Stimulated activated CD4-positive, alpha-beta T cell treated with anti-CD3 and anti-CD28 coated beads, Interleukin-4, amount 100 ng/mL, for 4 hours (primary cell): Measurements from ENCODE around the gene FSTL4.

Experiments used
- DNase-seq, 2 experiments: peaks; one replicate each; pipeline ENCODE4 v3.0.0-alpha.2; 2020

FSTL4 gene

DNA sequence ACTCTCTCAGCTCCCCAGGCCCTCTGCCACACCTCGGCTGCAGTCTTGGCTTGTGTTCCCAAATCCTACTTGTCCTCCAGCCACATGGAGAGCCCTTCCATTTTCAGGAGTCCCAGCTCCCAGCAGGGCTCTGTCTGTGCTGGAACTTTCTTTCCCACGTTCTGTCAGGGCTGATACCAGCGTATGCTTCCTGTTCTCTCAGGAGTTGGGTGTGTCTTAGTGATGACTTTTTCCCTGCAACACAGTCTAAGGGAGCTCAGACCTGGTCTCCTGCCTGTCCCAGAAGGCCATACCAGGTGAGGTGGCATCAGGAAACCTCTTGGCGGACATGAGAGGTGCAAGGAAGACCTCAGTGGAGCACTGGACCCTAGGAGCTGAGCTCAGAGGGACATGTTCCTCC, 334.0 kb downstream of the FSTL4 start:
- DNase-seq = no peak

DNA sequence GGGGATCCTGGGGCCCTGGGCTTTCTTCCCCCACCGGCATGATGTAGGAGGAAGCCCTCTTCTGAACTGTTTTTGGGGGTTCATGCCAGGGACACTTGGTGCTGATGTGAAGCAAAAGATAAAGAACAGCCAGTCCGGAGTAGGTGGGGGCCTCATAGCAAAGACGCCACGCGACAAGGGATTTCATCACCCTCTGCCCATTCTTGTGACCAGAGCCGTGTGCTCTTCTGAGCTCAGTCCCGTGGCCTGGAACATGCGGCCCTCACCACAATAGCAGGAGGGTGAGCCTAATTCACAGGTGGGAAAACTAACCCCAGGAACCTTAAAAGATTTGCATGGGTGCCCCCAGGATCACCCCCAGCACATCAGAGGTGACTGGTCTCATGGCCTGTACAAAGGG, 334.6 kb downstream of the FSTL4 start:
- DNase-seq = no peak

DNA sequence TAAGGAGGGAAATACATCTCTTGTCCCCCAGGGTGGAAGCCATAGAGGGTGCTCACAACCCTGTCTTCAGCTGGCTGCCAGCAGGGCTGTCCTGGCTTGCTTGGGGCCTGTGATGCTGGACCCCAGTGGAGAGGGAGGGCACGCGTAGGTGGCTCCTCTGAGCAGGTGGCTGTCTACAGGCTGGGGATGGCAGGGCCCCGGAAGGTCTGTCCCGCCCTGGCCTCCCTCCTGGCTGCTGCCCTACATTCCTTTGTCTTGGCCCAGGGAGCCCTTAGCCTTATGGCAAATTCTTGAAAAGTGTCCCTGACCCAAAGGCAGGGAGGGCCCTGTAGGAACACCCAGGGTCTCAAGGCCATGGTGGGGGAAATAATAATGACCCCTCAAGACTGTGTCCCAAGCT, 336.2 kb downstream of the FSTL4 start:
- no peak for DNase-seq

DNA sequence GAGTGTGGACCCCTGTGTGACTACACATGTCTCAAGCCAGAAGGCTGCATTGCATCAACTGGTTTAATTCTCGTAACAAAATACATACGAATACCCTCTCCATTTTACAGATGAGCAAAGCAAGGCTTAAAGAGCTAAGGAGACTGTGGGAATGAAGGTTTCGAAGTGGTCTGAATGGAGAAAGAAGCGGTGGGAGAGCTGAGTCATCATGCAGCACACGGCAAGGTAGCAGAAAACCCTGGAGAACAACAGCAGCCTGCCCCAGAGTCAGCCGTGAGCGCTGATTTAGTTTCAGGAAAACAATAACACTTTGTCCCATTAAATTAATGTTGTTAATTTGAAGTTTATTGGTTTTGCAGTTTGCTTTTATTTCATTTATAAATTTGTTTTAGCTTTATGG, 336.7 kb downstream of the FSTL4 start:
- DNase-seq = no peak

DNA sequence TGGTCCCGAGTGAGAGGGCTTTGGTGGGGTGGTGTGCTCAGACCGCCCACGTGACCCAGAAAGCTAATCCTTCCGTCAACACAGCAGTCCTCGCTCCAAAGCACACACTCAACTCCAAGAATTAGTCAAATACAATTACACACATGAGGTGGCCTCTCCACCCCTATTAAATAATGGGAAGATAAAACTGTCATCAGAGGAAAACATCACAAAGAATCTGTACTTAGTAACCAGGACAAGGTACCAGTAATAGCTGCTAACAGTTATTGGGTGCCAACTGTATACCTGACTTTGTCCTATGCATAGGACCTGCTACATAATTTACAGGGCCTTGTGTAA, 337.8 kb downstream of the FSTL4 start:
- no peak for DNase-seq

DNA sequence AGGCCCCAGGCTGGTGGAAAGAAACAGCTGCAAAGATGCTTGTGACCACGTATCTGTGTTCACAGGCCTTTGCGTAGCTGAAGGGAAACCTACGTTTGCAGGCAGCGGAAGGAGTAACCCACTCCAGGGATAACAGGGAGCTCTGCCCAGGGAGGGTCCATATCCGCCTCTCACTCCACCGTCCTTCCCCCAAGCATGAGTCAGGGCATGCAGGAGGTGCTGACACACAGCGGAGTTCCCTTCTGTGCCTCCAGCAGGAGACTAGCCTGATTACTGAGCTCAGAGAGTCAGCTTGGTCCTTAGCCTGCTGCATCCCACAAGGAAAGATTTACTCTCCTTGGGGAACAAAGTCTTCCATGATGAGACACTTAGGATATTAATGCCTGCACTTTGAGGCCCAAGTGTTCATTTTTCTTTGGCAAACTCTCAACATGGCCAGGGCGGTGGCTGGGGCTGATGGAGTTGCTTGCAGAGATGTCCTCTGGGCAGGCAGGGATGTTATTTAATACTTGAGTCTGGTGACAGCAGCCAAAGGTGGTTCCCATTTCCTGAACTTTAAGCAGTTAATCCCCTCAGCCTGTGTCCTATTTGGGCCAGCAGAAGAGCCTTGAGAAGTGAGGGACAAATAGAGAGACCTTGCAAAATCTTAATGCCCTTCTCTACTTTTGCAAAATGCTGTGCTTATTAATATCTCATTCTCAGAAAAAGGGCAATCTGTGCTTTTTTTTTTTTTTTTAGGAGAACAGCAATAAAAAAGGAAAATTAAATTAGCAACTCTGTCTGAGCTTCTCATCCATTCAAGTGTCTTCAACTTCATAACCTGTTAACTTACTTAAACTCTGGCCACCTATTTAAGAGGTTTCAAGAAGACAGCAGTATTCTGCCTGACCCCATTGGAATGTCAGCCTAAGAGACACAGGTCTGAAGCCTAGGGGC, 338.4 kb downstream of the FSTL4 start:
- no peak for DNase-seq

DNA sequence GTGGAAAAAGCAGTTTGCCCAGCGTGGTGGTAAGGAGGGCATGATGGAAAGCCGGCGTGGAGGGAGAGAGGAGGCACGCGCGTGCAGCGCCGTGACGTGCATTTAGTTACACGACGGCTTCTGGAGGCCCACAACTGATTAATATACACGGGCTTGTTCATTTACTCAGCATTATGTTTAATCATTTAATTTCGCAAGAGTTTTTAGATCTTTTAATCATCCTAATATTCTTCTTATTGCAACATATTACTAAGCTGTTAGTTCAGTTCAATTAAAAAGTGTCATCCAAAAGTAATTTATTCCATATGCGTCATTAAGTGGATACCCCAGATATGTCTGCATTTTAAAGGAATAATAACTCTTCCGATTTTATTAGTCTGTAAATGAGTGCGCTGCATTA, 340.0 kb downstream of the FSTL4 start:
- DNase-seq = no peak

DNA sequence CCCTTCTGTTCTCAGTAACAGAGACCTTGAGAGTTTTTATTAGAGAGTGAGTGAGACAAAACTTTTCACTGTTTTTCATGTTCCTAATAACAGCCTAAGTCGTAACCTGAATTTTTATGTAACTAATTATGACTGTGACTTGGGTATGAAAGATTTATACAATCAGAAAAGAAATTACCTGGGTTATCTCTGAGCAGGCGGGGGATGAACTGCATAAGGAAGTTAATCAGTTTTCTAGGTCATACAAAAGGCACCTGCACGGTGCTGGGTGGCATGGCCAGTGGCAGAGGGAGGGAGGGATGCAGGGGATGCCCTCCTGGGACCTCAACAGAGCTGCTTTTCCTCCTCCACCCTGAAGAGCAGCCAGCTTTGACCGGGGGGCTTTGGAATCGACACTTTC, 340.7 kb downstream of the FSTL4 start:
- no peak for DNase-seq

DNA sequence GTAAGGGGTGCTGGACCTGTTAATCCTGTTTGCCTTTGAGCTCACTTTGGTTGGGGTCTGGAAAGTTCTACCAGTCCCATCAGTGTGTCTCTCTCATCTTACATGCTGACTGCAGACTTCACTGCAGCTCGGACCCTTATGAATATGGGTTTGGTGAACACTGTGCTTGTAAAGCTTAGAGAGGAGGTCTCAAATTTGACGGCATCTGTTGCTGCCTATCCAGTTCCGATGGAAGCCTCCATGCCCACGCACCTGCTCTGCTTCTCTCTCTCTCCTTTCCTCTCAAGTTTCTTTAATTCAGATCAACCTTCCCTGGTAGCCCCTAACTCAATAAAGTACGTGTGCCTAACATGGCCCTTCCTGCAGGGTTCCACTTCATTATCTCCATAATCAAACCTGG, 342.6 kb downstream of the FSTL4 start:
- DNase-seq = no peak

DNA sequence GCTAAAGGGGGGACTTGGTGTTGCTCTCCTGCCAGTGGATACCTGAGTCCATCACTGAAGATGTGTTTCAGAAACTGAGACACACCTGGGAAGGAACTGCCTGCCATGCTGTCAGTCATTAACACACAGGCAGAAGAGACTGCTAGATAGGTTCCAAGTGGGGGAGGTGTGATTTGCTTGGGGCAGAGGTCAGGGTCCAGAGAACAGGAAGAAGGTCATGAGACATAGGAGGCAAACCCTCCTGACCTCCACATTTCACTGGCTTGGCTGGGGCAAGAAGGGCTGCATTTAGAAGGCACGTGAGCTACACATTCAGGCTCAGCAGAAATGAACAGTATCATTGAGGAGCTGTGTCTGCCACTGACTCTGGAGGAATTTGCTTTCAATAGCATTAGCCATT, 344.7 kb downstream of the FSTL4 start:
- DNase-seq = no peak

DNA sequence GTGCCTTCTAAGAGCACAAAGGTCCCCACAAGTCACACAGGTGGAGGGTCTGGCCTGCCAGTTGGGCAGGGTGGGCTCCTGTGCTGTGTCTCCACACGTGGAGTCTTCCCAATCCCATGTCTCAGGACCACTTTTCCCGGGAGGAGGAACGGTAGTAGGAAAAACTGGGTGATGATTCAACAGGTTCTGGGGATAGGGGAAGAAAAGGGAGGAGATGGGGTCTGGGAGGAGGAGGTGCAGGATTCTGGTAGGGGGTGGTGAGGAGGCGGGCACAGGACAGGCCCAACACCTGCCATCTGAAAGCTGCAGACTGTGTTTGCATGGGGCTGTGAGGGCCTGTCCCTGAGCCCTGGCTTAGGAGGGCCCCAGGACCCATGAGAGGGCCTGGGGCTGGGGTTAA, 345.4 kb downstream of the FSTL4 start:
- DNase-seq = no peak

DNA sequence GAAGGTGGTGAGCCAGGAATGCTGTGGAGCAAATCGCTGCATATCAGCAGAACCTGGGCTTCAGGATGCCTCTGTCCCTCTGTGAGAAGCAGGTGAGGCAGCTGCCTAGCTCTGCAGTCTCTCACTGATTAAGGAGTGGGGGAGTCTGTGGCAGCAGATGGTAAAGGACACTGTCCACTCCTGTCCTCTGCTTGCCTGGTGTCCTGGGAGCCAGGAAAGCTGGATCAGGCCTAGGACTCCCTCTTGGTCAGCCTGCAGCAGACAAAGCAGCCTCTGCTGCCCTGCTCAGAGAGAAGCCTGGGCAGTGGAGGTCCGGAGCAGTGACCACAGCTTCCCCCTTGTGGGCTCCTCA, 345.8 kb downstream of the FSTL4 start:
- DNase-seq = no peak

DNA sequence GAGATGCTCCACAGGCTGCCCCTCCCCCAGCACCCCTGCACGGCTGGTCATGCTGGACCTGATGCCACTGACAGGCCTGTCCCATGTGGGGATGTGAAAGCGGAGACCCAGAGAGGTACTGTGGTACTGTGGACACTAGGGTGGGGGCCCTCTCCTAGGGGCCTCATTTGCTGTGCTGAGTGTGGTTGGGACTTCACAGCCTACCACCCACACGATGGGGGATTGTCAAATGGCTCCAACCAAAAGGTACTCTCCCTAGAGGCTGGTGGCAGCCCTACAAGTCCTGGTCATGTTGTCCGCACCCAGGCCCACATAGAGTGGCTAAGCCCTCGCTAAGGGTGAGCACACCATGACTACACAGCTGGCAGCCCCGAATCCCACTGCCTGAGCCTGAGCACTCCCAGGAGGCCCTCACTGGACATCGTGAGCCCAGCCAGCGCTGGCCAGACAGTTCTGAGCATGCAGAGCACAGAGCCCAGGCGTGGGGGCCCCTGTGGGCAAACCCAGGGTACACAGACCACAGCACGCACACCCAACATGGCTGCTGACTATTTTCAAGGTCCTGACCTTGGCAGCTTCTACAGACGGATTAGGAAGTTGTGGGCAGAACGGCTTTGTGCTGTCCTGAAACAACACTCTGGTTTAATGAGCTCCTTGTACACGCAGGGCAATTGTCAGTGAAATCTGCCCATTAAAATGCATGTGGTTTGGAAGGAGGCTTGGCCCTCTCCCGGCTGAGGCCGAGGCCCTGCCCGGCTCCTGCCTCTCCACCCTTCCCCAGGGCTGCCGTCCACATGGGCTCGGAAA, 346.4 kb downstream of the FSTL4 start:
- DNase-seq = no peak

DNA sequence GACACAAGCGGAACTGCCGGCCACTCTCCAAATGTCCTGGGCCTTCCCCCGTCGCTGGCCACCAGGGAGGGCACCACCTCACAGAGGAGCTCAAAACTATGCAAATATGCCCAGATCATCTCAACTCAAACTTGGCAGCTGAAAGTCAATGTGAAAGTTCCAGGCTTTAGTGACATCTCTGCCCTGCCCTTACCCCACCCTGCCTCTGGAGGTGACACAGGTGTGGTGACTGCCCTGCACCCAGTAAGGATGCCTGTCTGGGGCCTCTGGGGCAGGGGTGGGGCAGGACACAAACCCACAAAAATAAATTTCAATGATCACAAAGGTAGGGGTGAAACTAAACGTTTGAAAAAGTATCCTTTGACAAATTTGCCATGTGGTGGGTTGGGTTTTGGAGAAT, 347.1 kb downstream of the FSTL4 start:
- no peak for DNase-seq

DNA sequence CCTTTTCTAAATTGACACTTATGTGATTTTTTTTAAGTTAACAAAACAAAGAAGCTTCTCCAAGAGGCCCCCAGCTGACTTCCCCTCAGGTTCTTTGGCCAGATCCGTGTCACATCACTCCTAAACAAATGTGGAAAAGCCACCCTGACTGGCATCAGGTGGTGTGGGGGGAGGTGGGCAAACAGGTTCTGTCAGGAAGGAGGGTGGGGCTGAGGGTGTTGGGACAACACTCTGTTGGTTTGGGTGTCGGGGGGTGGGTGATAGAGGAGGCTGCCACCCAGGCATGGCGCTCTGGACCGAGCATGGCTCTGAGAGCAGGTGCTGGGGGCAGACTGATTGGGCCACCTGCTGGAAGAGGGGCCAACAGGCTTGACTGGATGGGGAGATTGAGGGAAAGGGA, 349.7 kb downstream of the FSTL4 start:
- no peak for DNase-seq

DNA sequence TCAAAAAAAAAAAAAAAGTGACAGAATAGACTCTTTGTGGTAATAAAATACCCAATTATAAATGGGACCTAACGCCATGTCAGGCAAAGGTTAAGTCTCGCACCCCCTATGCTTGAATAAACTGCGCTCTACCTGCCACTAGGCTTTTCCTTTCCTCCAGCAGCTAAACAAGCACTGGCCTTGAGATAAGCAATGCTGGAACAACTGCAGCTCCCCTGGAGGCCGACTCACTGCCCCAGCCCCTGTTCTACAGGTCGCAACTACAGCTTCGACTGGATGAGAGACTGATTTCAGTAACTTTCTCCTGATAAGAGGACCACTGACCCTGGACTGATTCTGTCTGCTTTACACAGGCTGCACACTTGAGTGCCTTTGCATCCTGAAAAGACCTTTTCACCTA, 350.3 kb downstream of the FSTL4 start:
- no peak for DNase-seq

DNA sequence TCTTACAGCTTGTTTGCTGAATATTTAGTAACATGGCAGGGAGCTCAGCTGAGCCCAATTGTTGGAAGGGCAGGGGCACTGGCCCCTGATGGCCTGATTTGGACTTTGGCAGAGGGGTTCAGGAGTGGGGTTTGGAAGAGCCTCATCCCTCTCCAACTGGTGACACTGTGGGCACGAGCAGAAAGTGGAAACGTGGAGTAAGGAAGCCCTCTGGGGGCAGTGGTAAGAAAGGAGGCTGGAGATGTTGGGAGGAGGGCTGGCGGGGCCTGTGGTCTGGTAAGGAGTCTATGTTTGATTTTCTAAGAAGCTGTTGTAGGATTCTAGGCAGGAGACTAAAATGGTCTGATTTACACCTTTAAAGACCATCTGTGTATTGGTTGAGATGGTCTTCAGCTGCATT, 351.6 kb downstream of the FSTL4 start:
- DNase-seq = no peak

DNA sequence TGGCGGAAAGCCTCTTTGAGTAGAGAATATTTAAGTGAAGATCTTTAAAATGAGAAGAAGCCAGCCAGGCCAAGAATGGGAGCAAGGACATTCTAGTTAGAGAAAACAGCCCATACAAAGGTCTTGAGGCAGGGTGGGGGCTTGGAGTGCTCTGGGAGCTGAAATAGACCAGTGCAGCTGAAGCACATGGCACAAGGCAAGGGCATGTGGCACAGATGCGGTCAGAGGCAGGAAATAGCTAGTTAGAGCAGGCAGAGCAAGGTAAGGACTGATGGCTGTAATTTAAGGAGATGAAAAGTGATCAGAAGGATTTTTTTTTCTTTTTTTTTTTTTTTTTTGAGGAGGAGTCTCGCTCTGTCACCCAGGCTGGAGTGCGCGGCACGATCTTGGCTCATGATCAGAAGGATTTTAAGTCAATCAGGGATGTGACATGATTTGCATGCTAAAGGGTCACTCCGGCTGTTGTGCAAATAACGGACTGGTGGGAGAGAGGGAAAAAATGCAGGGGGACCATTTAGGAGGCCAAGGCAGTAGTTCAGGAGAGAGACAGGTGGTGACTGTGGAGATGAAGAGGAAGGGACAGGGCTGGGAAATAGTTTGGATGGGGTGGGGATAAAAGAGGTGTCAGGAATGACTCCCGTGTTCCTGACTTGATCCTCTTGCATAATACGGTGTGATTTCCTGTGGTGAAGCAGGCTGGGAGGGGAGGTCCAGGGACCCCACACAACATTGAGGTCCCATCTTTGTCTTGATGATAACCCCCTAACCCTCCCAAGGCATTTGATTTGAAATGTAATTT, 352.9 kb downstream of the FSTL4 start:
- no peak for DNase-seq

DNA sequence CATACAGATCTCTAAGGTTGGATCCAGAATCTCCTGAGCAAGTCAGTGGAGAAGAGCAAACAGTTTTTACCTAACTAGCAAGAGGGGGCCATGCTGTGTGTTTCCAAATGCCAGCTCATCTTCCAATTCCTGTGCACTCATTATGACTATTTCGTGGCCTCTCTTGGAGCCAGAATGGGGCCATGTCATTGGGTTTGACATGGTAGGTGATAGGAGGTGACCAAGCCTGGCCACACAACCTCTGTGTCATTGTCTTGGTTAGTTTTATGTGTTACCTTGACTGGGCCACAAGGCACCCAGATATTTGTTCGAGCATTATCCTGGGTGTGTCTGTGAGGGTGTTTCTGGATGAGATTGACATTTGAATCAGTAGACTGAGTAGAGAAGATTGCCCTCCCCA, 354.4 kb downstream of the FSTL4 start:
- no peak for DNase-seq

DNA sequence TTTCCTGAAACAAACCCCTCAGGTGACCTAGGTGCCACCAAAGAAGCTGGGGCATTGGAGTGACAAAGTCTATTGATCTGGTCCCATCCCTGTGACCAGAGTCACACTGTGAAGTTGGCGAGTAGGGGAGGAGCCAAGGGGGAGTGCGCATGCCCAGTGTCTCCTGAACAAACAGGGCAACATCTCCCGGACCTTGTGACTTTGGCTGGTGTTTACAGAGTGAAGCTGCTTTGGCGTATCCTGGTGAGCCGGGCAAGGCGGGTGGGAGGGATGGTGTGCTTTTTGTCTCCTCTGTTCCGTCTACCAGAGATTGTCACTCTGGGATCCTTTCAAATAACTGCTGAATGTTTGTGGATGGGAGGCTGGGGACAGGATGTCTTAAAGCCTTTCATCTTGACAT, 356.1 kb downstream of the FSTL4 start:
- no peak for DNase-seq

DNA sequence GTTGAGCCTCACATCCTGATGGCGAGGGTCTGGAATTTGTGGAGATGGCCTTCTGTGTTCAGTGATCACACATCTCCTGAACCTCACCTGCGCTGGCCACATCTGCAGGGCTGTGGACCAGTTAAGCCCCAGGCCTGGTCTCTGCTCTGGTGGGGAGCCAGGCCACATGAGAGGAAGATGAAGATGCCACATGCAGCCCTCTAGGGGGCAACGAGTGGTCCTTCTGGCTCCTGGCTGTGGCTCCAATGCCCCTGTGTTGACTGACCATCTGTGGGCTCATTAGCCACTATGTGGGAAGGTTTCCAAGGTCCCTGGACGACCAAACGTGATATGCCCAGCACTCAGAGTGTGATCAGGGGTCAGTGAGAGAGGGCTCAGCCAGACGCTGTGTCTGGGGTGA, 357.5 kb downstream of the FSTL4 start:
- DNase-seq = no peak

DNA sequence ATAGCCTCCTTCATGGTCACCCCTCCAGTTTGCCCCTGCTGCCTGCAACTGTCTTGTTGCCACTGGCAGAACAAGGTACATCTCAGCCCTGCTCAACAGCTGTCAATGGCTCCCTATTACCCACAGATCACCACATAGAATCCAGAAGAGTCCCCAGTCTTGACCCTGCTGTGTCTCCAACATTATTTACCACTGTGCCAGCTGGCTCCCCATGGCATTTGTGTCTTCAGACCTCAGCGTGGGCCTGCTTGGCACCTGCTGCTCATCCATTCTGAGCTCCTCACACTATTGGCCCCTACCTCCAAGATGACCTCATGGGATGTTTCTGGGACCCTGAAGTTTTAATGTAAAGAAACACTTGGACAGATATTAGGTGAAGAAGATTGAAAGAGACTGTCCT, 358.7 kb downstream of the FSTL4 start:
- no peak for DNase-seq

DNA sequence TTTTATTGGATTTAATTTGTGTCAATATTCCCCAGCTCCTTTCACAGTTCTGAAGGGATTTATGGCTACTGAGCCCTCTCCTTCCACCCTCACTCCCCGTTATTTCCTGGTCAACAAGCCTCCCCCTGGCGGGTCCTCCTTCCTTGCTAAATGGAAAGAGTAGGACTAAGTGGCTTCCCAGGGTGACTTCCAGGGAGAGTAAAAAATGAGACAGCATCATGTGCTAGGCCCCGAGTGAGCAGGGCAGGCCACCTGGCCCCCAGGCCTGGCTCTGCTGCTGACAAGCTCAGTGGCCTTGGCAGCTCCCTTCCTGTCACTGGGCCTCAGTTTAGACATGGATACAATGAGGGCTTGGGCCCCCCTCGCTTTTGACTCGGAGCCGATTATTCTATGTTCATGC, 359.3 kb downstream of the FSTL4 start:
- DNase-seq = no peak

DNA sequence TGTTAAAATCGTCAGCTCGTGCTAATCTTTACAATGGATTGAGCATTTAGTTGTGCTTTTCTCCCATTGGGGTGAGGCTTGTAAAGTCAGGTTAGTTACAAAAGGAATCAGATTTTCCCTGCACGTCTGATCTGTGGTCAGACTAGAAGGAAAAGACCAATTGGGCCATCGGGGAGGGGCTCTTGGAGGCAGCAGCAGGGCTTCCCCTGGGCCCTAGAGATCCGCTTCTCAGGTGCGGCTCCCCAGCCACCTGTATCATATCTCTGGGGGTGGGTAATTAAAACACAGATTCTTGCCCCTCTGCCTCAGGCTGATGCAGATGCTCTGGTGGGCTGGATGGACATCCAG, 360.2 kb downstream of the FSTL4 start:
- no peak for DNase-seq
